GM18505 (cell line): ENCODE measurements around the gene LRRC37A.
"Not testable (repeated sequence)": the region's sequence is repeated elsewhere in the genome, so short reads cannot be mapped to it uniquely, and the experiment has no call there.

Experiments
- ATAC-seq: cut with Tn5 transposase; IDR thresholded peaks from one replicate; pipeline ENCODE4 v1.9.1; 2021; ENCODE audit not compliant: unreplicated experiment

The LRRC37A gene

GRCh38 chr17:46383118-46383517 lies 88.2 kb downstream of the LRRC37A start:
- not testable (repeated sequence) for ATAC-seq

DNA sequence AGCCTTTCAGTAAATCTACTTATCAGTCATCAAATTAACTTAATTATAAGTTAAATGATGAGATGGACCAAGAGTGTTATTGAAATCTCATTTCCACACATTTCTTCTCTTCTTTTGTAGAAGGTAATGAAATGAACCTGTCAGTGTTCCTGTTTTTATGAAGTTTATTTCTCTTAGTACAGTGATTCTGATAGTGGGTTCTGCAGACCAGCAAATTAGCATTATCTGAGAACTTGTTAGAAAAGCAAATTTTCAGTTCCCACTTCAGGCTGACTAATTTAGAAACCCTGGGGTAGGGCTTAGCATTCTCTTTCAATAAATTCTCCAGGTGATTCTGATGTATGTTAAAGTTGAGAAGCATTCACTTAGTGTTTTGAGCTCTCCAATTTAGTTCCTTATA lies 90.6 kb downstream of the LRRC37A start:
- ATAC-seq = not testable (repeated sequence)
